DND-41 (cell line): ENCODE results near the gene MKRN1.
"Not testable (repeated sequence)": the region's sequence is repeated elsewhere in the genome, so short reads cannot be mapped to it uniquely, and the experiment has no call there.

ENCODE experiments used
- ATAC-seq: fragments of 200-7000 bp; cut with Tn5 transposase; 3 replicates; pipeline ENCODE4 v1.9.1; 2021; ENCODE audit warnings: low read depth; ENCODE audit not compliant: insufficient read depth
- DNase-seq: peaks from one replicate; pipeline ENCODE4 v3.0.0-alpha.2; 2020
- H2AFZ ChIP-seq: 2 replicates; pipeline ENCODE4 v1.6.0; 2012; ENCODE audit warnings: low read depth, low read length
- H3K27ac ChIP-seq: 2 replicates; pipeline ENCODE4 v1.5.1; 2012; ENCODE audit warnings: low read length, inconsistent platforms
- H3K27me3 ChIP-seq: fragments of 200-600 bp; sonication (generic); 2 replicates; pipeline ENCODE4 v1.6.0; 2012; ENCODE audit warnings: low read length, mild to moderate bottlenecking, inconsistent platforms; ENCODE audit not compliant: insufficient read depth, poor library complexity
- H3K36me3 ChIP-seq: 2 replicates; pipeline ENCODE4 v1.5.1; 2012; ENCODE audit warnings: low read length, inconsistent platforms; ENCODE audit not compliant: insufficient read depth
- H3K4me1 ChIP-seq: 2 replicates; pipeline ENCODE4 v1.5.1; 2012; ENCODE audit warnings: mild to moderate bottlenecking, low read length; ENCODE audit not compliant: insufficient read depth
- H3K4me2 ChIP-seq: 2 replicates; pipeline ENCODE4 v1.6.0; 2012; ENCODE audit warnings: mild to moderate bottlenecking, moderate library complexity, low read length, inconsistent platforms; ENCODE audit not compliant: insufficient read depth
- H3K4me3 ChIP-seq, 2 experiments: fragments of 200-600 bp in 1 of 2; shearing (Covaris generic) in 1 of 2; 2 replicates each; pipeline ENCODE4 v1.5.1; 2012 to 2016; ENCODE audit warnings: inconsistent platforms in 2 of 2, low read length in 2 of 2, mild to moderate bottlenecking in 2 of 2, low read depth in 1 of 2, moderate library complexity in 1 of 2
- H3K79me2 ChIP-seq: 2 replicates; pipeline ENCODE4 v1.6.0; 2012; ENCODE audit warnings: low read length, inconsistent platforms; ENCODE audit not compliant: insufficient read depth
- H3K9ac ChIP-seq: 2 replicates; pipeline ENCODE4 v1.6.0; 2012; ENCODE audit warnings: low read depth, mild to moderate bottlenecking, inconsistent platforms, low read length, moderate library complexity
- H3K9me3 ChIP-seq: 2 replicates; pipeline ENCODE4 v1.5.1; 2012; ENCODE audit warnings: low read length, moderate library complexity, mild to moderate bottlenecking, inconsistent platforms; ENCODE audit not compliant: insufficient read depth, severe bottlenecking
- H4K20me1 ChIP-seq: 2 replicates; pipeline ENCODE4 v1.6.0; 2012; ENCODE audit warnings: low read length; ENCODE audit not compliant: insufficient read depth
- EZH2 ChIP-seq: IDR thresholded peaks from 3 replicates; pipeline ENCODE4 v1.6.1; 2012; ENCODE audit warnings: borderline replicate concordance, low read depth, mild to moderate bottlenecking, moderate library complexity, low read length, inconsistent platforms; ENCODE audit not compliant: severe bottlenecking
- TF ChIP-seq, protein P1 (sequence below): IDR thresholded peaks from 2 replicates; pipeline ENCODE4 v1.5.1; 2012; ENCODE audit warnings: borderline replicate concordance, low read length, moderate library complexity, mild to moderate bottlenecking; ENCODE audit not compliant: poor library complexity, severe bottlenecking; ENCODE audit errors: extremely low read depth

MKRN1 gene

DNA sequence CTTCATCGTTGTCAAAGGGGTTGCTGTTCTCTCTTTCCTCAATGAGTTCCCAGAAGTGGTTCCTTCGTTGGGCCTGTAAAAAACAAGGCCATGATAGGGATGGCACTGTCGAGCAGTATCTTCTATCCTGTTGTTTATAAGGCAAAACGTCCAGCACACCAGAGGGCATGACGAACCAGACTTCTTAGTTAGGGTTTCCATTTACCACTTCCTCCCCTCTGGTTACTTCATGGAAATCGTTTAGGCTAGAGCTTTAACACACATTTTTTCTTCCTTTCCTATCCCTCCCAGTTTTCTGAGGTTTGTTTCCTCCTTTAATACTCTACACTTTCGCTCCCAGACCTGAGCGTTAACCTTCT is 24.7 kb downstream of the MKRN1 start:
- Histone ChIP-seq H3K27ac (no peak overlapping the region), H3K27me3 (no peaks in the 10 kb centered on the region), H3K9ac (no peak overlapping the region), H3K4me3 (no peak overlapping the region), H3K4me1 (no peaks in the 10 kb centered on the region), H3K36me3 (peaks cover 66% of the 10 kb centered on the region), H3K9me3 (no peaks in the 10 kb centered on the region), H3K79me2 (no peaks in the 10 kb centered on the region), H3K4me2 (no peak overlapping the region), H2AFZ (no peak overlapping the region), H4K20me1 (peaks cover 8% of the 10 kb centered on the region; the same call in 1 of the 2 replicates)
- TF ChIP-seq, protein P1, sequence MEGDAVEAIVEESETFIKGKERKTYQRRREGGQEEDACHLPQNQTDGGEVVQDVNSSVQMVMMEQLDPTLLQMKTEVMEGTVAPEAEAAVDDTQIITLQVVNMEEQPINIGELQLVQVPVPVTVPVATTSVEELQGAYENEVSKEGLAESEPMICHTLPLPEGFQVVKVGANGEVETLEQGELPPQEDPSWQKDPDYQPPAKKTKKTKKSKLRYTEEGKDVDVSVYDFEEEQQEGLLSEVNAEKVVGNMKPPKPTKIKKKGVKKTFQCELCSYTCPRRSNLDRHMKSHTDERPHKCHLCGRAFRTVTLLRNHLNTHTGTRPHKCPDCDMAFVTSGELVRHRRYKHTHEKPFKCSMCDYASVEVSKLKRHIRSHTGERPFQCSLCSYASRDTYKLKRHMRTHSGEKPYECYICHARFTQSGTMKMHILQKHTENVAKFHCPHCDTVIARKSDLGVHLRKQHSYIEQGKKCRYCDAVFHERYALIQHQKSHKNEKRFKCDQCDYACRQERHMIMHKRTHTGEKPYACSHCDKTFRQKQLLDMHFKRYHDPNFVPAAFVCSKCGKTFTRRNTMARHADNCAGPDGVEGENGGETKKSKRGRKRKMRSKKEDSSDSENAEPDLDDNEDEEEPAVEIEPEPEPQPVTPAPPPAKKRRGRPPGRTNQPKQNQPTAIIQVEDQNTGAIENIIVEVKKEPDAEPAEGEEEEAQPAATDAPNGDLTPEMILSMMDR: no peak
- no peak for TF ChIP-seq EZH2
- no peak for ATAC-seq
- DNase-seq: no peak

DNA sequence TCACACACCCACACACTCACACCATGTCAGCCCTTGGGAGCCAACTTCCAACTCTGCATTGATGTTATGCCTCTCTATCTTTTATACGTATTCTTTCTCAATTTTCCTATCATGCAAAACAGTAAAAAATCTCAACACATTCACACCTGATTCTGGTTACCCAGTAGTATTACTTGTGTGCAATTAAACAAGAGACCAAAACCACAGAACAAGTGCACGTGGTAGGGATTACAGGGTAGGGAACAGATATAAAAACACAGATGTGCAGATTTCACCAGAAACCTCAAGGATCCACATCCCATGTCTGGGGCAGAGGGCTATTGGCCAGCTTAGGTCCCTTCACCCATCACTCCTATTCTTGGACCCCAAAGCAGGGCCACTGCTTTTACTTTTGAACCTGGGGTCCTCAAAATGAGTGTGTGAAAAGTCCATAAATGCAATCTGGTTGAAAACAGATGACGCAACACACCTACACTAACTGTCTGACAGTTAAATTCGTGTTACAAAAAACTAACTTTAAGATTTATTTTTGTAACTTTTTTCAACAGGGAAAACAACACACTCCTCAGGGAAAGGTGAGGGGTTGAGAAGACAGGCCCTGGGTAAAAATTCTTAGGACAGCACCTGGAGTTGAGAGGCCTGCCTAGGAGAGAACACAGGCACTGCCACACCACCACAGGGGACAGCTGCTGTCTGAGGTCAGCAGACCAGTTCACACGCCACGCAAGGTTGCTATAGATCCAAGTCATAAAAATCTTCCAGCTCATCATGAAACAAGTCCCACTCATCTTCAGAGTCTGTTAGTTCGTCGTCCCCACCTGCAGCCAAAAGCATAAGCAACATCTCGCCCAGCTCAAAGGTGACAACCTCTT is 25.3 kb downstream of the MKRN1 start:
- not testable (repeated sequence) for H3K9me3 ChIP-seq, H3K9ac ChIP-seq, H3K4me2 ChIP-seq, H3K4me3 ChIP-seq, H2AFZ ChIP-seq, H3K27me3 ChIP-seq, H3K4me1 ChIP-seq, H3K27ac ChIP-seq, H3K79me2 ChIP-seq, H4K20me1 ChIP-seq, DNase-seq
- ATAC-seq: peak; percentile 47; the same call in 1 of the 3 replicates
- H3K36me3 ChIP-seq: peaks cover 60% of the 10 kb centered on the region

DNA sequence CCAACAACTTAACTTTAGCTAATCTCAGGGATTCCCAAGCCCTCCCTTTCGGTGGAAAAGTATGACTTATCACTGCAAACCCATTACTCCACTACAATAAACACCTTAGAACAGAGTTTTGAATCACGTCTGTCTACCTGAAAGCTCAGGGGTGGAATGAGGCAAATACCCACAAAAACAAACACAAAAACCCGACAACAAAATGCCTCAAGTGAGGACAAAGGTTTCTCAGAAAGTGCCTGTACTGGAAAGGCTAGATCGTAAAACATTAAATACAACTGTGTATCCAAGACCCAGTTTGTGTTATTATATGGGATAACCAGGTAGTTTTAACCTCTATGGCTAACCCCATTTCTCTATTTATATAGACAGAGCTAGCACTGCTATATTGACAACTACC is 26.0 kb downstream of the MKRN1 start:
- H3K36me3 ChIP-seq: peaks cover 53% of the 10 kb centered on the region
- H2AFZ ChIP-seq: no peak overlapping the region
- no peak overlapping the region for H3K4me3 ChIP-seq
- H3K4me1 ChIP-seq: no peaks in the 10 kb centered on the region
- H4K20me1 ChIP-seq: peaks cover 5% of the 10 kb centered on the region; the same call in 1 of the 2 replicates
- H3K9me3 ChIP-seq: no peaks in the 10 kb centered on the region
- DNase-seq (no peak), ATAC-seq (no peak)
- no peak overlapping the region for H3K9ac ChIP-seq
- TF ChIP-seq, protein P1: no peak
- no peak for TF ChIP-seq EZH2
- H3K79me2 ChIP-seq: no peaks in the 10 kb centered on the region
- no peak overlapping the region for H3K4me2 ChIP-seq
- H3K27ac ChIP-seq: no peak overlapping the region
- H3K27me3 ChIP-seq: no peaks in the 10 kb centered on the region

DNA sequence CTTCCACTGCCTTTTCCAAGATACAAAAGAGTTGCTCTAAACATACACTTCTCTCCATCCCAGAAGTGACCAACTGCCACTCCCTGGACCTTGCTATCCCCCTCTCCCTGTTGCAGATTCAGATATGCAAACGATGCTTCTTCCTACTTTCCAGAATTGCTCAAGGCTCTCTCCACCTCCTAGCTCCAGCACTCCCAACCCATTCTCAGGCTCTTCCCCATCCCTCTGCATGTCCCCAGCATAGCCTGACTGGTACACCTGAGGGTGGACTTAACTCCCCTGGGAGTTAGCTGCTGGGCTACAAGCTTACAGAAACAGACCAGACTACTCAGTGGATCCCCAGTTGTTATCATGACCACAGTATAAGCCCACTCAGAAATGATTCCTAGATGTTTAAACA is 27.6 kb downstream of the MKRN1 start:
- DNase-seq (no peak), ATAC-seq (no peak)
- Histone ChIP-seq H3K4me2 (no peak overlapping the region), H3K9ac (no peak overlapping the region), H3K79me2 (no peaks in the 10 kb centered on the region), H3K4me3 (no peak overlapping the region), H3K36me3 (peaks cover 40% of the 10 kb centered on the region), H3K27ac (no peak overlapping the region), H2AFZ (no peak overlapping the region), H3K27me3 (no peaks in the 10 kb centered on the region), H3K4me1 (no peaks in the 10 kb centered on the region), H4K20me1 (peaks cover 3% of the 10 kb centered on the region; the same call in 1 of the 2 replicates), H3K9me3 (no peaks in the 10 kb centered on the region)
- no peak for TF ChIP-seq EZH2
- TF ChIP-seq, protein P1: no peak
